CD4-positive, alpha-beta T cell treated with Interleukin-2 at 100 ng/mL for 4 hours (primary cell): ENCODE data around the gene SLC26A8.

Source experiments
- DNase-seq: peaks from one replicate; pipeline ENCODE4 v3.0.0-alpha.2; 2020; ENCODE audit warnings: low spot score

Gene SLC26A8, protein sequence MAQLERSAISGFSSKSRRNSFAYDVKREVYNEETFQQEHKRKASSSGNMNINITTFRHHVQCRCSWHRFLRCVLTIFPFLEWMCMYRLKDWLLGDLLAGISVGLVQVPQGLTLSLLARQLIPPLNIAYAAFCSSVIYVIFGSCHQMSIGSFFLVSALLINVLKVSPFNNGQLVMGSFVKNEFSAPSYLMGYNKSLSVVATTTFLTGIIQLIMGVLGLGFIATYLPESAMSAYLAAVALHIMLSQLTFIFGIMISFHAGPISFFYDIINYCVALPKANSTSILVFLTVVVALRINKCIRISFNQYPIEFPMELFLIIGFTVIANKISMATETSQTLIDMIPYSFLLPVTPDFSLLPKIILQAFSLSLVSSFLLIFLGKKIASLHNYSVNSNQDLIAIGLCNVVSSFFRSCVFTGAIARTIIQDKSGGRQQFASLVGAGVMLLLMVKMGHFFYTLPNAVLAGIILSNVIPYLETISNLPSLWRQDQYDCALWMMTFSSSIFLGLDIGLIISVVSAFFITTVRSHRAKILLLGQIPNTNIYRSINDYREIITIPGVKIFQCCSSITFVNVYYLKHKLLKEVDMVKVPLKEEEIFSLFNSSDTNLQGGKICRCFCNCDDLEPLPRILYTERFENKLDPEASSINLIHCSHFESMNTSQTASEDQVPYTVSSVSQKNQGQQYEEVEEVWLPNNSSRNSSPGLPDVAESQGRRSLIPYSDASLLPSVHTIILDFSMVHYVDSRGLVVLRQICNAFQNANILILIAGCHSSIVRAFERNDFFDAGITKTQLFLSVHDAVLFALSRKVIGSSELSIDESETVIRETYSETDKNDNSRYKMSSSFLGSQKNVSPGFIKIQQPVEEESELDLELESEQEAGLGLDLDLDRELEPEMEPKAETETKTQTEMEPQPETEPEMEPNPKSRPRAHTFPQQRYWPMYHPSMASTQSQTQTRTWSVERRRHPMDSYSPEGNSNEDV

DNA sequence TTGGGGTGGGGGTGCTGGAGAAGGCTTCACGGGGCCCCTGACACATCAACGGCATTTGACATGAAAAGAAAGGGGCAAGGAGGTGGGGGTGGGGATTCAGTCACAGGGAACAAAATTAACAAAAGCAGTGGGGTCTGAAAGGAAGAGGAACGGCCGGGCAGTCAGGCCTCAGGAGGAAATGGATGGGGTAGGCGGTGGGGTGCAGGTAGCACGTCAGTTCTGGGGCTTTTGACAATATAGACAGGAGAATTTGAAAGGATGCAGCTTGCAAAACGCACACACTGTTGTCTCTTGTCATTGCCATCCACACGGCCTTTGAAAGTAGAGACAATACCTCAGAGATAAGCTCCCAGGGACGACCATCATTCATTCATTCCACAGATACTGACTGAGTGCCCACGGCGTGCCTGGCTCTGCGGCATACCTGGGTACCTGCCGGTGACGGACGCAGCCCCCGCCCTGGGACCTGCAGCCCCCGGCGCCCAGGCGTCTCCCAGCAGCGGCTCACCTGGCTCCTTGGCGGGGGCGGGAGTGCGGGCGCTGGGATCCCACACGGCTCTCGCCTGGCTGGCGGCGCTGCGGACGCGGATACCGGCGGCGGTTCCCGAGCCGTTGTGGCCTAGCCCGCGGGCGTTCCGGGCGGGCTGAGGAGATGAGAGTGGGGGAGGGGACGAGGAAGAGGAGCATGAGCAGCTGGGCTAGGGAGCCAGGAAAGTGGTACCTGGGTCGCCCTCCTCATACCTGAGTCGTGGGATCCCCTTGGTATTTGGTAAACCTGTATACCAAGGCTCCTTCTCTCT, at the start of gene SLC26A8:
Gene SLC26A8, minus strand, starts transcription at position 646 of the 800 bp plus-strand sequence. CDS start 4,934 bp downstream, outside the sequence.
- no peak for DNase-seq

DNA sequence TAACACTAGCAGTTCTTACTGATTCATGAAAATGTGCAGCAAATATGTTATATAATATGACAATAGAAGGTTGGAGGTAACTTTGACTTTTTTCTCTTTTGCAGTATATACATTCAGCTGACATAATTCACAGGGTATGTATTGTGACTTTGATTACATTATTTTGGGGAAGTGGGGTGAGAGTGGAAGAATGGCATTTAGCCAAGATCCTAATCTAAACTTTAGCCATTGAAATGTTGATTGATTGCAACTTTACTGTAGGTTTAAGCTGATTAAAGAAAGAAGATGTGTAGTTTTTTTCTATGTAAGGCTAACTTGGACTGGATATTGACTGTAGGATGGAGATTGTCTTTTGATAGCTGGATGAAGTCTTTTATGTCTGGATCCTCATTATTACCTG, 49.1 kb upstream of the SLC26A8 start:
- no peak for DNase-seq

- no peak for DNase-seq
Measured at GRCh38 chr6:36072681-36073080, 48.2 kb upstream of the SLC26A8 start.

- no peak for DNase-seq
Measured at GRCh38 chr6:36071714-36072113, 47.3 kb upstream of the SLC26A8 start.

- DNase-seq: no peak
Measured at GRCh38 chr6:36071281-36071680, 46.8 kb upstream of the SLC26A8 start.

DNA sequence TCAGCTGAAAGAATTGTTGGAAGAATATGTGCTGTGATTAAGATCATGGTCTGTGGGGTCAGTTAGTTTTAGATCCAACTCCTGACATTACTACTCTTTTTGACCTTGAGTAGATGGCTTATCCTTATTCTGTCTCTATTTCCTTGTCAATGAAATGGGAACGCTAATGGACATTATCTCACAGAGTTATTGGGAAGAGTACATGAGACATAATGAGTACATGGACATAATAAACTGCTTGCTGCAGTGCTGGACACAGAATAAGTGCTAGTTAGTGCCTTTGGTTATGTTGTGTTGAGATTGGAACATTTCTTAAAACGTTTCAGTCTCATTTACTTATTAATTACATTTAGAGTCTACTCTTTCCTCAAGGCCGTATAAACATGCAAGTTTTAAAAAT, 45.8 kb upstream of the SLC26A8 start:
- no peak for DNase-seq

DNA sequence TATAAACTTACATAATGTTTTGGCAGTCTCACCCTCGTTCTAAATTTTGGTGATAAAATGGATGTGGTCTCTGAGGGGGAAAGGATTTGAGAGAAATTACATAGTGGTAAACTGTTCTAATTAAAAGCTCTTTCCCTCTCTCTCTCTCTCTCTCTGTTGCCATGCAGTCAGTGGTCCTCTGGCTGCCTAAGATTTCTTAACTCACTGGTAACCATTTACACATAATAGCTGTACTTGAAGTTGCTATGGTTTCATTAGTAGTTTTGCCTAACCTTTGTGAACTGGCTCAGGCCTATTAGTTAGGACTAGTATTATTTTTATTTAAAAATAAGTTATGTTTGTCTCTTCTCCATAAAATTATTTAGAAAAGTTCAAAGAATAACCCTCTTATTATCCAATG, 45.1 kb upstream of the SLC26A8 start:
- no peak for DNase-seq

DNA sequence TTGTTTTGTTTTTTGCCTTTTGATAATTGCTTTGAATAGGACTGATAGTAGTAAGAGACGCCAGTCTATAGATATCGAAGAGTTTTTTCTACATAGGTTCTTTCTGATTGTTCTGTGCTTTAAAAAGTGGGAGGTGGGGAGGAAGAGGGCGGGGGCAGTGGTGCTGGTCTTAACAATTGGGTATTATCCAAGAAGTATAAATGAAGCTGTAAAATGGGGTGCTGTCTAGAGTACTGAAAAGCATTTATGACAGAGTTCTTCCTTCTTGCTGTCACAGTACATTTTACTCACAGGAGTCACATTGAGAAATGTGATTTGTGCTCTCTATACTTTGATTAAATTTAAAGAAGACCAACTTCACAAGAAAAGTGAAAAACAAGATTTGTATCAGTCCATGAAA, 44.1 kb upstream of the SLC26A8 start:
- DNase-seq: no peak

DNA sequence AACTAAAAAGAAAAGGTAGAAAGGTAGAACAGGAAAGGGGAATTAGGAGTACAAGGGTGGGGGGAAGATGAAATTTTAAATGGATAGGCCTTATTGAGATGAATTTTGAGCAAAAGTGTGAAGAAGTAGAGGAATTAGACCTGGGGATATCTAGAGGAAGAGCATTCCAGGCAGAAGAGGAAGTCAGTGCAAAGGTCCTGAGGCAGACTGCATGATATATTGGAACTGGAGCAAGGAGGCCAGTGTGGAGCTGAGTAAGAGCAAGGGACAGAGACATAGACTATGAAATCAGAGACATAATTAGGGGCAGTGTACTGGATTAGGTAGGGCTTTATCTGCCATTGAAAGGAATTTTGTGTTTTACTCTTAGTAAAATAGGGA, 43.6 kb upstream of the SLC26A8 start:
- no peak for DNase-seq

GRCh38 chr6:36067374-36068011, 43.1 kb upstream of the SLC26A8 start:
- DNase-seq: no peak

- no peak for DNase-seq
Measured at GRCh38 chr6:36066817-36067216, 42.4 kb upstream of the SLC26A8 start.

GRCh38 chr6:36065916-36066315, 41.5 kb upstream of the SLC26A8 start:
- DNase-seq: no peak

- no peak for DNase-seq
Measured at GRCh38 chr6:36064770-36065396, 40.4 kb upstream of the SLC26A8 start.

DNA sequence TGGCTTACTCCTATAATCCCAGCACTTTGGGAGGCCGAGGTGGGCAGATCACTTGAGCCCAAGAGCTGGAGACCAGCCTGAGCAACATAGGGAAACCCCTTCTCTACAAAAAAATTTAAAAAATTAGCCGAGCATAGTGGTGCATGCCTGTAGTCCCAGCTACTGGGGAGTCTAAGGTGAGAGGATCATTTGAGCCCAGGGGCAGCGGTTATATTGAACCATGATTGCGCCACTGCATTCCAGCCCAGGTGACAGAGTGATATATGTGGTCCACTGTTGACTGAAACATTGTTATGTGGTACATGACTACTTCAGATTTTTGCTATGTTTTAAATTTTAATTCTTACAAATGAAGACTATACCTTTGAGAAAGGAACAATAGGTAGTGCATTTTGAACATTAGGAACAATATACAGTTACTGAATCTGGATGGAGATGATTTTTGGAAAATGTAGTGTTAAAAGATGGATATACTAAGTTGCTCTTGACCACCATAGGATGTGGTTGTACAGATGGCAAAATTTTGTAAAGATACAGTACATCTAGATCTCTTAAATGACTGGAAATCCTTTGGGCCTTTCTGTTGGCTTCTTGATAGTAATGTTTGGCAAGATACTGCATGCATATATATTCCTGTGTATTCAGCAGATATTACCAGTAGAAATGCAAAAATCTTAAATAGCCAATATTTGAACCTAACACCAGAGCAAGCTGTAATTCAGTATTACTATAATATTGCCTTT, 39.0 kb upstream of the SLC26A8 start:
- DNase-seq: no peak

- DNase-seq: no peak
Measured at GRCh38 chr6:36062247-36062646, 37.8 kb upstream of the SLC26A8 start.

DNA sequence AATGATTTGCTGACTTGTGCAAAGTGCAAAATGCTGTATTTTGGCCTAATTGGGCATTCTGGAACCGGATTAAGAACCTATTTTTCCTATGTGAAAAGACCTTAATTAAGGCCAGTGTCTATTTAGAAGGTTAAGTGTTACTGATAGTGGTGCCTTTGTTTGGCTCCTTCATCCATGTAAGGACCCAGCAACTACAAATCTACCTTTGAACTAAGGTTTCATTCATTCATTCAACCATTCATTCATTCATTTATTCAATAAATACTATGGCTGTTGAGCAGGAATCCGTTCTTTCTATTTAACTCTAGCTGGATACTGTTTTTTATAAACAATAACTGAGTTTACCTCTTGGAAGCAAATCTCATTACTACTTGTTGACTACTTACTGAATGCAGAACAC, 36.8 kb upstream of the SLC26A8 start:
- no peak for DNase-seq

DNA sequence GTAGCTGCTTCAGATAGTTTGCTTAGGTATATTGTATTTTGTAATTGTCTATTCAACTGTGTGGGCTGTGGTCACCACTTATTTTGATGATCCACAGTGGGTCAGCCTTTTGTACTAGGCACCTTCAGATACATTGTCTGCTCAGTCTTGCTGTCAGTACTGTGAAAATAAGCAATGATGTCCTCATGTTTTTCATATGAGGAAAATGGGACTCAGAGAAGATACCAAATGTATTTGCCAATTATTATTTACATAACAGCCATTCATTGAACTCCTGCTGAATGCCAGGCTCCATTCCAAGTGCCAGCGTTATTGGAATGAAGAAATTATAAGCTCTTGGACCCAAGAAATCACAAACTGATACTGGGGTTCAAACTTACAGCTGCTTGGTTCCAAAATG, 31.7 kb upstream of the SLC26A8 start:
- DNase-seq: no peak

GRCh38 chr6:36054956-36055355, 30.5 kb upstream of the SLC26A8 start:
- DNase-seq: no peak

DNA sequence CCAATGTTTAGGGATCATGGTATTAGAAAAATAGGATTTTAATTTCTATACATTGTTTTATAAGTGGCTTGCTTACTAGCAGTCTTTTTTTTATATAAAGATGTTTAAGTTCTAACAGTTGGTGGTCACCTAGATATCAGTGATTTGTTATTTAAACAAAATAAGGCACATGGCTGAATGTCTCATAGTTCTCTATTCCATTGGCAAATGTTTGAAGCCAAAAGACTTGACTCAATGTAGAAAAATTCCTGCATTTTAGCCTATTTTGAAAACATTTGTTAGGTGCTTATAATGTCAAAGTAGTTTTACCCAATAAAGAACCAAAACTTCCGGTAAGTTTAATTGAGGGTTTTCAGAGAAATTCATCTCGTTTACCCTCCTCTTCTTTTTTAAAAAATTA, 30.0 kb upstream of the SLC26A8 start:
- no peak for DNase-seq

- DNase-seq: no peak
Measured at GRCh38 chr6:36053878-36054277, 29.4 kb upstream of the SLC26A8 start.

- no peak for DNase-seq
Measured at GRCh38 chr6:36052097-36052496, 27.7 kb upstream of the SLC26A8 start.
